Gastroesophageal sphincter (tissue), 3 donors: ENCODE measurements around the gene CLDN5.

Experiments used
- EP300 ChIP-seq: sonication (generic); formaldehyde crosslinking; IDR thresholded peaks from one replicate; pipeline ENCODE4 v1.6.1; 2017; ENCODE audit warnings: antibody characterized with exemption, mild to moderate bottlenecking
- POLR2A ChIP-seq, 2 donors: fragments of 450-650 bp; IDR thresholded peaks; one replicate each; pipeline ENCODE4 v1.6.1; 2017; ENCODE audit warnings: antibody characterized with exemption in 2 of 2, mild to moderate bottlenecking in 2 of 2, moderate library complexity in 1 of 2
- POLR2AphosphoS5 ChIP-seq: sonication (generic); formaldehyde crosslinking; IDR thresholded peaks from one replicate; pipeline ENCODE4 v1.6.1; 2017; ENCODE audit warnings: antibody characterized with exemption
- TF ChIP-seq, protein P1 (sequence below), 4 experiments: fragments of 200-600 bp in 2 of 4; fragments of 450-650 bp in 2 of 4; sonication (generic) in 1 of 4; IDR thresholded peaks; one replicate each; pipeline ENCODE4 v1.5.1; 2017 to 2019; ENCODE audit warnings: antibody characterized with exemption in 4 of 4, mild to moderate bottlenecking in 2 of 4, moderate library complexity in 2 of 4

DNA sequence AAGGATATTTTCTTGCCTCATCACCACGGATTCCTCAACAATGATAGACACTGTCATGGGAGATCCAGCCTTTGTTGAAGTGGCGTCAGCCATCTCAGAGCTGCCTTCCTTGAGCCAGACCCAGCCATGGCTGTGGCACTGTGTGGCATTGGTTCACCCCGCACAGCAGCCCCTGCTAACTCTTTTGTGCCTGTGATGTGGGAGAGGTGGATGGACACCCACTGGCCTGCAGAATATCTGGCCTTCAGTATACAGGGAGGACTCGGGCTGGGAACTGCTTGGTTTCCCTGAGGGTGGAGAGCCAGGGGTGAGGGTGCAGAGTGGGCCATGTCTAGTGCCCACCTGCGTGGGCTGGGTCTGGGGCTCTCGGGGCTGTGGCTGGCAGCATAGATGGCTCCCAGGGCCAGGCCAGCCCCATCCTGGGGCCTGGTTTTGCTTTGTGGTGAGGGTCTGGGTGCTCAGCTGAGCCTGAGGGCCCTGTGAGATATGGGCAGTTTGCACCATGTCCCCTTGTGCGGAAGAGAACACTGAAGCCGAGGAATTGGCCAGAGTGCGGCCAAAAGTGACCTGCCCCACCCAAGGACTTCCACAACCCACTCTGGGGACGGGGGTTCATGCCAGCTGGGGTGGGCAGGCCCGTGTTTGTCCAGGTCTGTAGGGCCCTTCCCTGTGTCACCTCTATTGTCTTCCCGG lies 6.1 kb downstream of the CLDN5 start:
- TF ChIP-seq, protein P1, sequence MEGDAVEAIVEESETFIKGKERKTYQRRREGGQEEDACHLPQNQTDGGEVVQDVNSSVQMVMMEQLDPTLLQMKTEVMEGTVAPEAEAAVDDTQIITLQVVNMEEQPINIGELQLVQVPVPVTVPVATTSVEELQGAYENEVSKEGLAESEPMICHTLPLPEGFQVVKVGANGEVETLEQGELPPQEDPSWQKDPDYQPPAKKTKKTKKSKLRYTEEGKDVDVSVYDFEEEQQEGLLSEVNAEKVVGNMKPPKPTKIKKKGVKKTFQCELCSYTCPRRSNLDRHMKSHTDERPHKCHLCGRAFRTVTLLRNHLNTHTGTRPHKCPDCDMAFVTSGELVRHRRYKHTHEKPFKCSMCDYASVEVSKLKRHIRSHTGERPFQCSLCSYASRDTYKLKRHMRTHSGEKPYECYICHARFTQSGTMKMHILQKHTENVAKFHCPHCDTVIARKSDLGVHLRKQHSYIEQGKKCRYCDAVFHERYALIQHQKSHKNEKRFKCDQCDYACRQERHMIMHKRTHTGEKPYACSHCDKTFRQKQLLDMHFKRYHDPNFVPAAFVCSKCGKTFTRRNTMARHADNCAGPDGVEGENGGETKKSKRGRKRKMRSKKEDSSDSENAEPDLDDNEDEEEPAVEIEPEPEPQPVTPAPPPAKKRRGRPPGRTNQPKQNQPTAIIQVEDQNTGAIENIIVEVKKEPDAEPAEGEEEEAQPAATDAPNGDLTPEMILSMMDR (IDR thresholded peaks at IDR 0.05): no peak
- no peak for TF ChIP-seq POLR2AphosphoS5
- TF ChIP-seq EP300: no peak
- no peak for TF ChIP-seq POLR2A (IDR thresholded peaks at IDR 0.05)
